ENCODE measurements around the gene EPPIN. TPM values are rescaled to one million over a fixed set of nuclear protein-coding genes. Genes with fewer than 3 reads are reported as not detected.

Gene EPPIN
- total and polyA plus RNA-seq, 10 of the 15 experiments (the other 5 are each of a cell fraction or from before 2014, with no cell fraction given) = not detected

GRCh38 chr20:45548410-45548809 is 1.2 kb upstream of the EPPIN start:
- no peaks in the 10 kb centered on the region for H4K20me1 ChIP-seq (ENCODE audit: control insufficient read depth, insufficient read depth)
- FAIRE-seq (no peak), ATAC-seq (no peak), DNase-seq (ENCODE audit: low read depth, low spot score) (no peak)
- SMC1A ChIA-PET (ENCODE audit: uncharacterized antibody, unreplicated experiment) = no interaction called here
- no peaks in the 10 kb centered on the region; a peak in 2 of 4 replicates for H3K27me3 ChIP-seq (replicated peaks in 1 of 2; ENCODE audit: control insufficient read depth in 2 of 2, insufficient read depth in 2 of 2, low read length in 1 of 2)
- no peak overlapping the region for H3K9ac ChIP-seq (ENCODE audit: control insufficient read depth, insufficient read depth, low read length)
- no peaks in the 10 kb centered on the region for H3K79me2 ChIP-seq (ENCODE audit: control insufficient read depth, insufficient read depth, low read length)
- H3K36me3 ChIP-seq (ENCODE audit: control insufficient read depth in 2 of 2, insufficient read depth in 2 of 2, low read length in 1 of 2) = no peaks in the 10 kb centered on the region
- 57% methylated on average over 7 of the region's 7 CpGs for WGBS (ENCODE audit: insufficient coverage, insufficient replicate concordance, low lambda C conversion rate, missing lambda C conversion rate)
- no peak overlapping the region for H3K4me2 ChIP-seq (ENCODE audit: control insufficient read depth, insufficient read depth)
- H2AFZ ChIP-seq (ENCODE audit: control insufficient read depth, low read depth, low read length) = no peak overlapping the region
- no peaks in the 10 kb centered on the region for H3K9me3 ChIP-seq (replicated peaks; ENCODE audit: control insufficient read depth, insufficient read depth, low read length)
- POLR2A ChIA-PET = no interaction called here
- intact Hi-C loops (cut with micrococcal nuclease; ENCODE audit: unreplicated experiment) = no loop called here
- H3K4me1 ChIP-seq (ENCODE audit: control insufficient read depth, insufficient read depth, low read length) = no peaks in the 10 kb centered on the region
- in situ Hi-C loops (cut with MboI) = no loop called here
- RAD21 ChIA-PET (ENCODE audit: unreplicated experiment) = interaction anchor here (1.2 kb wide), 1 partner anchor 35 kb away, joined by 3 read pairs; no protein-coding TSS in a partner anchor
- no peak overlapping the region for H3K27ac ChIP-seq (ENCODE audit: control insufficient read depth, insufficient read depth)
- no peak overlapping the region for H3K4me3 ChIP-seq
- no TSS peak for BruUV-seq (replicated peaks)
- CTCF ChIA-PET = interaction anchor here (1.1 kb wide), 1 partner anchor 222 kb away, joined by 3 read pairs; no protein-coding TSS in a partner anchor
- TF ChIP-seq NR2C1 (IDR thresholded peaks at IDR 0.05) = no peak
- no peak for TF ChIP-seq ZBTB11 (CRISPR knock-in tag; IDR thresholded peaks at IDR 0.05)
- no peak for TF ChIP-seq RELA (IDR thresholded peaks at IDR 0.05; ENCODE audit: borderline replicate concordance, partially characterized antibody)
- TF ChIP-seq SMAD1 (IDR thresholded peaks at IDR 0.05; ENCODE audit: low read depth, partially characterized antibody) = no peak
- no peak for TF ChIP-seq BCLAF1 (IDR thresholded peaks at IDR 0.05)
- TF ChIP-seq CREB1 (IDR thresholded peaks at IDR 0.05; ENCODE audit: low read depth) = no peak
- no peak for TF ChIP-seq SREBF2 (IDR thresholded peaks at IDR 0.05; ENCODE audit: low read length)
- TF ChIP-seq IRF3 (IDR thresholded peaks at IDR 0.05) = no peak
- TF ChIP-seq ZNF274 (IDR thresholded peaks at IDR 0.05; ENCODE audit: insufficient read depth, insufficient read length) = no peak
- no peak for TF ChIP-seq ZSCAN29 (IDR thresholded peaks at IDR 0.05)
- TF ChIP-seq SUZ12 (IDR thresholded peaks at IDR 0.05; ENCODE audit: unreplicated experiment) = no peak
- no peak for TF ChIP-seq E4F1 (IDR thresholded peaks at IDR 0.05; ENCODE audit: borderline replicate concordance, partially characterized antibody)
- no peak for TF ChIP-seq CHD2 (IDR thresholded peaks at IDR 0.05; ENCODE audit: borderline replicate concordance, low read depth, low read length)
- TF ChIP-seq NFYA (IDR thresholded peaks at IDR 0.05; ENCODE audit: borderline replicate concordance, low read depth, low read length) = no peak
- TF ChIP-seq STAT3 (IDR thresholded peaks at IDR 0.05; ENCODE audit: low read depth, low read length) = no peak
- TF ChIP-seq GABPA (IDR thresholded peaks at IDR 0.05; ENCODE audit: low read depth) = no peak

All from GM12878 (cell line).